K562 (cell line): ENCODE measurements around the gene MSRB3. TPM values are rescaled to one million over a fixed set of nuclear protein-coding genes. Genes with fewer than 3 reads are reported as not detected.

Experiments
- ATAC-seq: fragments of 200-7000 bp; cut with Tn5 transposase; 3 replicates; pipeline ENCODE4 v1.9.1; 2020; ENCODE audit warnings: moderate library complexity
- BruUV-seq: library from RNA; stranded (reverse); fragments of 400-500 nt; replicated peaks from 2 replicates; lab custom pipeline; 2021; lab: Mats Ljungman, UMichigan
- CTCF ChIA-PET: fragments of 300-600 bp; formaldehyde crosslinking; extraction: SDS; loops from one replicate; lab custom pipeline; 2021; ENCODE audit warnings: low intra/inter-chr PET ratio; lab: Yijun Ruan, JAX
- POLR2A ChIA-PET: fragments of 300-600, 350-650 bp; sonication (Branson Sonifier 250); formaldehyde crosslinking; extraction: SDS; loops from one replicate; lab custom pipeline; 2021; ENCODE audit warnings: antibody characterized with exemption, inconsistent platforms; lab: Yijun Ruan, JAX
- DNase-seq, 4 experiments: peaks; one replicate each; pipeline versions ENCODE4 v3.0.0 to v3.0.0-alpha.2; 2011 to 2018; ENCODE audit warnings: low spot score in 3 of 4, mixed read lengths in 3 of 4; ENCODE audit errors: extremely low read depth in 1 of 4
- FAIRE-seq: peaks from 2 replicates; lab custom pipeline; 2011; peaks lifted over from hg19 to GRCh38; lab: Jason Lieb, UNC
- H2AFZ ChIP-seq: 2 replicates; pipeline ENCODE4 v1.6.0; 2011; ENCODE audit warnings: low read depth, low read length, control low read depth, inconsistent platforms
- H3K27ac ChIP-seq: fragments of 200-600 bp; 3 replicates; pipeline ENCODE4 v1.8.0; 2011; ENCODE audit warnings: low read depth, mild to moderate bottlenecking, control low read depth, inconsistent platforms, low read length, moderate library complexity, mixed read lengths; ENCODE audit errors: extremely low read depth
- H3K27me3 ChIP-seq, 2 experiments: fragments of 300-600 bp in 1 of 2; 2 replicates in 1 of 2; 3 replicates in 1 of 2; pipeline versions ENCODE4 v1.6.0 to v1.8.0; 2011; ENCODE audit warnings: inconsistent platforms in 2 of 2, low read length in 2 of 2, mild to moderate bottlenecking in 1 of 2, mixed read lengths in 1 of 2, moderate library complexity in 1 of 2; ENCODE audit not compliant: control insufficient read depth in 2 of 2, insufficient read depth in 2 of 2
- H3K36me3 ChIP-seq: fragments of 300-600 bp; 3 replicates; pipeline ENCODE4 v1.8.0; 2011; ENCODE audit warnings: mild to moderate bottlenecking, low read length, inconsistent platforms; ENCODE audit not compliant: control insufficient read depth, insufficient read depth
- H3K4me1 ChIP-seq, 2 experiments: fragments of 200-600 bp in 1 of 2; replicated peaks in 1 of 2; 2 replicates in 1 of 2; 3 replicates in 1 of 2; pipeline versions ENCODE4 v1.5.1 to v1.8.0; 2011; ENCODE audit warnings: inconsistent platforms in 2 of 2, low read length in 2 of 2, mild to moderate bottlenecking in 1 of 2, mixed read lengths in 1 of 2, moderate library complexity in 1 of 2; ENCODE audit not compliant: control insufficient read depth in 2 of 2, insufficient read depth in 2 of 2
- H3K4me2 ChIP-seq: 2 replicates; pipeline ENCODE4 v1.6.1; 2011; ENCODE audit warnings: low read length, control low read depth, inconsistent platforms, mixed read lengths; ENCODE audit not compliant: insufficient read depth
- H3K4me3 ChIP-seq: fragments of 200-600 bp; sonication (generic), shearing (Covaris generic); 2 replicates; pipeline ENCODE4 v1.5.1; 2016; ENCODE audit warnings: control low read depth, inconsistent platforms
- H3K79me2 ChIP-seq: fragments of 200-600 bp; 3 replicates; pipeline ENCODE4 v1.8.0; 2011; ENCODE audit warnings: low read length, inconsistent platforms; ENCODE audit not compliant: control insufficient read depth, insufficient read depth
- H3K9ac ChIP-seq, 2 experiments: 2 replicates each; pipeline versions ENCODE4 v1.6.0 to v1.6.1; 2011; ENCODE audit warnings: low read depth in 2 of 2, low read length in 2 of 2, control low read depth in 1 of 2, inconsistent platforms in 1 of 2, mild to moderate bottlenecking in 1 of 2, mixed read lengths in 1 of 2; ENCODE audit not compliant: insufficient read depth in 1 of 2
- H3K9me1 ChIP-seq: one replicate; pipeline ENCODE4 v1.6.0; 2011; ENCODE audit warnings: inconsistent platforms, mild to moderate bottlenecking, low read length, moderate library complexity; ENCODE audit not compliant: control insufficient read depth, insufficient read depth
- H3K9me3 ChIP-seq: replicated peaks from 2 replicates; pipeline ENCODE4 v1.5.1; 2011; ENCODE audit warnings: low read depth, low read length, inconsistent platforms; ENCODE audit not compliant: control insufficient read depth, insufficient read depth
- H4K20me1 ChIP-seq: replicated peaks from 2 replicates; pipeline ENCODE4 v1.6.1; 2011; ENCODE audit warnings: low read length, inconsistent platforms, mixed read lengths; ENCODE audit not compliant: control insufficient read depth, insufficient read depth
- CBX1 ChIP-seq: sonication (generic); IDR thresholded peaks from 2 replicates; pipeline ENCODE4 v1.6.1; 2016; ENCODE audit warnings: antibody characterized with exemption, low read depth, mild to moderate bottlenecking
- CEBPG ChIP-seq, 3 experiments: fragments of 200-800 bp in 1 of 3; sonication (Bioruptor generic) in 1 of 3; sonication (generic) in 1 of 3; formaldehyde crosslinking in 1 of 3; IDR thresholded peaks in 2 of 3; conservative IDR thresholded peaks in 1 of 3; 2 replicates each; pipeline versions ENCODE4 v1.6.1 to v1.8.0; 2016 to 2022; ENCODE audit warnings: missing compliant biosample characterization in 2 of 3, missing genetic modification characterization in 2 of 3, mild to moderate bottlenecking in 1 of 3, missing genetic modification reagents in 1 of 3
- EHMT2 ChIP-seq: fragments of 450-650 bp; IDR thresholded peaks from 2 replicates; pipeline ENCODE4 v1.6.1; 2018; ENCODE audit warnings: antibody characterized with exemption
- ELK3 ChIP-seq: fragments of 450-650 bp; formaldehyde crosslinking; IDR thresholded peaks from 2 replicates; pipeline ENCODE4 v1.4.0; 2020; ENCODE audit warnings: mild to moderate bottlenecking
- MTA3 ChIP-seq: fragments of 450-650 bp; formaldehyde crosslinking; IDR thresholded peaks from 2 replicates; pipeline ENCODE4 v1.6.1; 2017; ENCODE audit warnings: mild to moderate bottlenecking, borderline replicate concordance
- NFYB ChIP-seq: IDR thresholded peaks from 2 replicates; pipeline ENCODE4 v1.6.1; 2011; ENCODE audit warnings: mild to moderate bottlenecking, moderate library complexity; ENCODE audit not compliant: insufficient read length; ENCODE audit errors: extremely low read depth
- POLR2AphosphoS2 ChIP-seq: IDR thresholded peaks from 2 replicates; pipeline ENCODE4 v1.6.1; 2012; ENCODE audit warnings: low read length, improper control_type of control experiment
- POLR2G ChIP-seq: fragments of 200-400 bp; formaldehyde crosslinking; IDR thresholded peaks from 2 replicates; pipeline ENCODE4 v1.6.1; 2017; ENCODE audit warnings: low read depth, mild to moderate bottlenecking, antibody characterized with exemption, low read length, moderate library complexity
- RBM39 ChIP-seq: fragments of 200-400 bp; formaldehyde crosslinking; optimal IDR thresholded peaks from 2 replicates; pipeline ENCODE3; 2018; ENCODE audit warnings: low read depth, low read length
- SIRT6 ChIP-seq: IDR thresholded peaks from one replicate; pipeline ENCODE4 v1.6.1; 2012; ENCODE audit warnings: low read depth, mild to moderate bottlenecking, control low read depth, inconsistent platforms, low read length, moderate library complexity
- ZNF449 ChIP-seq: fragments of 250-450 bp; sonication (Bioruptor Pico); IDR thresholded peaks from 2 replicates; pipeline ENCODE4 v1.8.0; 2022; ENCODE audit warnings: moderate library complexity, mild to moderate bottlenecking, inconsistent platforms
- ZNF699 ChIP-seq: fragments of 250-450 bp; sonication (Bioruptor Pico); IDR thresholded peaks from 2 replicates; pipeline ENCODE4 v1.8.0; 2021; ENCODE audit warnings: mild to moderate bottlenecking, moderate library complexity; ENCODE audit not compliant: insufficient replicate concordance
- ZNF717 ChIP-seq: fragments of 250-450 bp; sonication (Bioruptor Pico); IDR thresholded peaks from 2 replicates; pipeline ENCODE4 v1.5.0; 2021
- ZNF75A ChIP-seq: fragments of 450-650 bp; formaldehyde crosslinking; IDR thresholded peaks from 2 replicates; pipeline ENCODE4 v1.4.0; 2020; ENCODE audit warnings: mild to moderate bottlenecking
- ZNF79 ChIP-seq: fragments of 250-450 bp; sonication (Bioruptor Pico); IDR thresholded peaks from 2 replicates; pipeline ENCODE4 v1.4.0; 2020; ENCODE audit warnings: low read depth, mild to moderate bottlenecking, moderate library complexity
- WGBS: fragments of 100-300 bp; shearing (Covaris generic); methylation state at CpG from one replicate; pipeline ENCODE4 v1.1.6; 2016; ENCODE audit warnings: low coverage, mixed read lengths; ENCODE audit not compliant: insufficient coverage; ENCODE audit errors: missing lambda C conversion rate; 5-methylcytosine and 5-hydroxymethylcytosine counted together
- in situ Hi-C: fragments of 300-500 bp; cut with MboI; formaldehyde crosslinking; loops from 4 replicates; pipeline ENCODE4 v1.15.0; 2018; ENCODE audit warnings: inconsistent platforms, mixed read lengths
- intact Hi-C: fragments of 100-400 bp; cut with micrococcal nuclease; formaldehyde crosslinking; loops from 2 replicates; pipeline ENCODE4 v1.14.2; 2022
- polyA plus RNA-seq, 8 experiments: library from polyadenylated mRNA; depleted of rRNA in 4 of 8; stranded (reverse) in 5 of 8; unstranded in 3 of 8; fragments of >200 nt; fragmentation: Nextera tagmentation in 2 of 8; fragmentation: Illumina TruSeq in 1 of 8; extraction: Ambion mirVana in 2 of 8; extraction: Trizol in 1 of 8; gene quantifications; 2 replicates each; pipeline versions ENCODE4 v1.2.1 to v1.2.3, GENCODE V29; 2011 to 2014; ENCODE audit warnings: inconsistent platforms in 1 of 8, missing spikeins in 1 of 8
- total RNA-seq, 7 experiments: library from RNA; depleted of rRNA in 6 of 7; stranded (reverse); fragments of >200 nt in 6 of 7; fragmentation: Illumina TruSeq in 2 of 7; extraction: Trizol in 2 of 7; gene quantifications; 2 replicates each; pipeline versions ENCODE4 v1.2.1 to v1.2.3, GENCODE V29; 2011 to 2021; ENCODE audit warnings: low replicate concordance in 1 of 7
- TF ChIP-seq, protein P1 (sequence below): fragments of 450-650 bp; formaldehyde crosslinking; IDR thresholded peaks from 2 replicates; pipeline ENCODE4 v1.4.0; 2020; ENCODE audit warnings: mild to moderate bottlenecking, moderate library complexity
- TF ChIP-seq, protein P2 (sequence below): fragments of 250-450 bp; sonication (Bioruptor Pico); IDR thresholded peaks from 2 replicates; pipeline ENCODE4 v1.9.0; 2021; ENCODE audit warnings: mild to moderate bottlenecking

The MSRB3 gene
- total and polyA plus RNA-seq, 9 of the 15 experiments (the other 6 are each of a cell fraction or from before 2014, with no cell fraction given), result 0.04 TPM; not detected in 8

GRCh38 chr12:65414526-65414925 lies 136.0 kb downstream of the MSRB3 start:
- in situ Hi-C loops, result no loop called here
- BruUV-seq, result no TSS peak
- no peak for DNase-seq
- no peaks in the 10 kb centered on the region for H3K27me3 ChIP-seq
- POLR2A ChIA-PET, result no interaction called here
- TF ChIP-seq ZNF717, result no peak
- TF ChIP-seq, protein P1, sequence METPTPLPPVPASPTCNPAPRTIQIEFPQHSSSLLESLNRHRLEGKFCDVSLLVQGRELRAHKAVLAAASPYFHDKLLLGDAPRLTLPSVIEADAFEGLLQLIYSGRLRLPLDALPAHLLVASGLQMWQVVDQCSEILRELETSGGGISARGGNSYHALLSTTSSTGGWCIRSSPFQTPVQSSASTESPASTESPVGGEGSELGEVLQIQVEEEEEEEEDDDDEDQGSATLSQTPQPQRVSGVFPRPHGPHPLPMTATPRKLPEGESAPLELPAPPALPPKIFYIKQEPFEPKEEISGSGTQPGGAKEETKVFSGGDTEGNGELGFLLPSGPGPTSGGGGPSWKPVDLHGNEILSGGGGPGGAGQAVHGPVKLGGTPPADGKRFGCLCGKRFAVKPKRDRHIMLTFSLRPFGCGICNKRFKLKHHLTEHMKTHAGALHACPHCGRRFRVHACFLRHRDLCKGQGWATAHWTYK, result no peak
- no peak for TF ChIP-seq CEBPG (CRISPR knock-in tag; IDR thresholded peaks at IDR 0.05)
- TF ChIP-seq CEBPG (tag; conservative IDR thresholded peaks at IDR 0.05 in 1 of 2, IDR thresholded peaks at IDR 0.05 in 1 of 2), result no peak
- TF ChIP-seq CBX1, result no peak
- TF ChIP-seq RBM39, result no peak
- no peak for TF ChIP-seq ZNF699 (CRISPR knock-in tag)
- no peak for TF ChIP-seq ZNF79 (CRISPR knock-in tag)
- TF ChIP-seq SIRT6, result no peak
- TF ChIP-seq ZNF75A, result no peak
- TF ChIP-seq MTA3, result no peak
- TF ChIP-seq POLR2AphosphoS2, result no peak
- TF ChIP-seq NFYB, result no peak
- TF ChIP-seq ELK3, result no peak
- TF ChIP-seq POLR2G, result no peak
- TF ChIP-seq, protein P2, sequence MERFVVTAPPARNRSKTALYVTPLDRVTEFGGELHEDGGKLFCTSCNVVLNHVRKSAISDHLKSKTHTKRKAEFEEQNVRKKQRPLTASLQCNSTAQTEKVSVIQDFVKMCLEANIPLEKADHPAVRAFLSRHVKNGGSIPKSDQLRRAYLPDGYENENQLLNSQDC (CRISPR knock-in tag), result no peak
- TF ChIP-seq EHMT2, result no peak
- no peak for TF ChIP-seq ZNF449 (CRISPR knock-in tag)
- TF ChIP-seq, all 486 proteins: peak for 0
- Histone ChIP-seq H3K4me3 (no peak overlapping the region), H3K36me3 (no peaks in the 10 kb centered on the region), H2AFZ (no peak overlapping the region), H3K9me1 (no peaks in the 10 kb centered on the region), H3K4me1 (no peaks in the 10 kb centered on the region), H3K27ac (no peak overlapping the region), H4K20me1 (no peaks in the 10 kb centered on the region), H3K9ac (no peak overlapping the region), H3K9me3 (no peaks in the 10 kb centered on the region), H3K79me2 (no peaks in the 10 kb centered on the region), H3K4me2 (no peak overlapping the region)
- ATAC-seq (no peak), FAIRE-seq (no peak)
- intact Hi-C loops, result no loop called here
- CTCF ChIA-PET, result no interaction called here
- 3% methylated on average over 5 of the region's 5 CpGs for WGBS
